Coronary artery (tissue), 2 donors: ENCODE results near the gene UPK3BL2.
"Not testable (repeated sequence)": the region's sequence is repeated elsewhere in the genome, so short reads cannot be mapped to it uniquely, and the experiment has no call there.

Experiments used
- DNase-seq: peaks from one replicate; pipeline ENCODE4 v3.0.0-alpha.2; 2017; ENCODE audit warnings: low spot score
- H3K27ac ChIP-seq, 2 donors: fragments of 200-600 bp; sonication (generic); one replicate each; pipeline ENCODE4 v1.5.1; 2016 to 2019
- H3K4me3 ChIP-seq: fragments of 200-600 bp; sonication (generic); 2 replicates; pipeline ENCODE4 v1.5.1; 2016; ENCODE audit warnings: mild to moderate bottlenecking, moderate library complexity

UPK3BL2 gene

DNA sequence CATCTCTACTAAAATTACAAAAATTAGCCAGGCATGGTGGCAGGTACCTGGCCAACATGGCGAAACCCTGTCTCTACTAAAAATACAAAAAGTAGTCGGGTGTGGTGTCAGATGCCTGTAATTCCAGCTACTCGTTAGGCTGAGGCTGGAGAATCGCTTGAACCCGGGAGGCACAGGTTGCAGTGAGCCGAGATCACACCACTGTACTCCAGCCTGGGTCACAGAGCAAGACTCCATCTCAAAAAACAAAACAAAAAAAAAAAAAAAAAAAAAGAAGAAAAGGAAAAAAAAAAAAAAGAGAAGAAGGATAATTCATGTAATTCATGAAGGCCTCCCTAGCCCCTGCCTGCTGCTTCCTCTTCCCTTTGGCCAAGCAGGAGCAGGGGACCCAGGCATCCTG lies 2.9 kb downstream of the UPK3BL2 start:
- DNase-seq, H3K4me3 ChIP-seq, H3K27ac ChIP-seq: not testable (repeated sequence)

DNA sequence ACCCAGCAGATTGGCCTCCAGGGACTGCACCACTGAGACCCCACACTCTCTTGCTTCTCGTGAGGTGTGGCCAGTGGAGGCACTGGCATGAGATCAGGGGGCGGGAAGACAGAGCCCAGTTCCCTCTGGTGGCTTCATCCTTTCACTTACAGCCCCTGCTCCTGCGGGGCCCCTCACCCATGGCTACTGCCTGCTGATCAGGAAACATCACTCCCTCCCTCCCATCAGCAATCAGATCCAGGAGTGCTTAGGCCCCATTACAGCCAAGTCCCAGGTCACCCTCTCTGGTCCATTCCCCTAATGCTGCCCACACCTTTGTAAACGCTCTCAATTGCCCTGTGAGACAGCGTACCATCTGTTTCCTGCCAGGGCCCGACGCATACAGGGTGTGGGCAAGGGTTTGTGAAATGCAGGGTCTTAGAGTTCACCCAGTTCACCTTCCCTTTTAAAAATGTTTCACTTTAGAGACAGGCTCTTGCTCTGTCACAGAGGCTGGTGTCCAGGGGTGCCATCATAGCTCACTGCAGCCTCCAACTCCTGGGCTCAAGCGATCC lies 8.4 kb downstream of the UPK3BL2 start:
- not testable (repeated sequence) for H3K4me3 ChIP-seq, H3K27ac ChIP-seq, DNase-seq

GRCh38 chr7:102532127-102532526 lies 11.4 kb downstream of the UPK3BL2 start:
- H3K27ac ChIP-seq, DNase-seq, H3K4me3 ChIP-seq: not testable (repeated sequence)

DNA sequence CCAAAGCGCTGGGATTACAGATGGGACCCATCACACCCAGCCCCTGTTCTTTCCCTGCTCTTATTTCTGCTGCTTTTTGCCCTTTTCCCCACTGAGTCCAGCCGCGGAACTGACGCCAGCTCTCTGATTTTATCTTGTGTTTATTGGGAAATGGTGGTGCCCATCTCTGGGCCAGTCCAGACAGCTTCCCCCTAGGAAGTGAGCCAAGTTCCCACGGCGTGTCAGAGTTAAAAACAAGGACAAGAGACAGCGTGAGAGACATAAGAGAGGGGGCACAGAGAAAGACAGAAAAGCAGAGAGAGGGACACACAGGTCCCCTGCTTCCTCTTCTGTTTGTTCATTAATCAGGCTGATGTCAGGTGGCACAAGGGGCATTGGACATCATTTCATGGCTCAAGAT lies 11.9 kb downstream of the UPK3BL2 start:
- not testable (repeated sequence) for DNase-seq, H3K27ac ChIP-seq, H3K4me3 ChIP-seq

GRCh38 chr7:102527822-102528793 lies 15.4 kb downstream of the UPK3BL2 start:
- not testable (repeated sequence) for H3K4me3 ChIP-seq, DNase-seq
- peak overlapping the region in 1 of 2 donors; percentile 22 for H3K27ac ChIP-seq

GRCh38 chr7:102527182-102527581 lies 16.3 kb downstream of the UPK3BL2 start:
- not testable (repeated sequence) for H3K4me3 ChIP-seq, DNase-seq, H3K27ac ChIP-seq

DNA sequence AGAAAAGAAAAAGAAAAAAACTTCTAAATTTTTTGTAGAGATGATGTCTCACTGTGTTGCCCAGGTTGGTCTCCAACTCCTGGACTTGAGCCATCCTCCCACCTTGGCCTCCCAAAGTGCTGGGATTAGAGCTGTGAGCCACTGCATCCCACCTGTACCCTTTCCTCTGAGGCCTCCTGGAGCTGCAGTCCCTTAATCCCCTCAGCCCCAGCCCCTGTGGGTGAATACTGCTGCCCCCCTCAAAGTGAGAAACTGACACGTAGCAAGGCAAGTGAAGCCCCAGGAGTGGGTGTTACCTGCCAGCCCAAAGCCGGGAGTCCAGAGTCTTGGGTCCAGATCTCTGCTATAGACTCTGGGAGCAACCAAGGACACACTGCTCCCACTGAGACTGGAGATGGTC lies 18.7 kb downstream of the UPK3BL2 start:
- H3K4me3 ChIP-seq, DNase-seq, H3K27ac ChIP-seq: not testable (repeated sequence)

DNA sequence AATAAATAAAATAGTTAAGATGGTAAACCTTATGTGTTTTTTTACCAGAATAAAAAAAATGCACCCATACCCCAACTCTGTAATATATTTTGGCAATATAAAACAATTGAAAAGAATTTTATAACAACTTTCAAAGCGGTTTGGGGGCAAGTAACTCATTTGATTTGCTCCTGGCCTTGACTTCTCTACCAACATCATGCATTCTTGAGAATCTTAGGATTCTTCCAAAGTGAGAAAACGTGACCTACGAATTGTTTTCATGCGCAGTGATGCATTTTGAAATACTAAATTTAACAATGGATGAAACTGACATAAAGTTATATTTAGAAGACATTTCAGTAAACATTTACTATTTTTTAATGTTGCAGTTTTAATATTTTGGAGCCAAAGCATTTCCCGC lies 22.7 kb downstream of the UPK3BL2 start:
- not testable (repeated sequence) for H3K4me3 ChIP-seq, H3K27ac ChIP-seq, DNase-seq

DNA sequence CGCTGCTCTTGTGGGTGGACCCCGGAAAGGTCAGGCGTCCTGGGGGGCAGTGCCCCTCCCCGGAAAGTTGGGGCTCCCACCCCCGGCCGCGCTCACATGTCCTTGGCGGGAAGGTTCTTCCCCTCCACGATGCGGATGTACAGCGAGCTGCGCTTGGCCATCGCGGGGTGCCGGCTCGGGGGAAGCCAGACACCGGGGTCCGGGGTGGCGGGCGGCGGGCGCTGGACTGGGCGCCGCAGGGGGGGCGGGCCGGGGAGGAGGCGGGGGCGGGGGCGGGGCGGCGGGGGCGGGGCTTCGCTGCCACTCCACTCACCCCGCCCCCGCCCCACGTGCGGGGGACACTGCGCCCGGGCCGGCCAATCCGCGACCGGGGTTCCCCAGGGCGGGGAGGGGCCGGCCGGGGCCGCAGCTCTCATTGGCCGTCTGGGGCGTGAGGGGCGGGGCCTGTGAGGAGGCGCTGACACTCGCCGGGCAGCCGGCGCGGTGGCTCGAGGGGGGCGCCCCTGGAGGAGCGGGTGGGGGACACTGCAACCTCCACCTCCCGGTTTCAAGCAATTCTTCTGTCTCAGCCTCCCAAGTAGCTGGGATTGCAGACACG lies 25.8 kb downstream of the UPK3BL2 start, which contains the start of gene RASA4B:
Gene RASA4B, minus strand, starts transcription at position 228 of the 598 bp plus-strand sequence. Its CDS starts 67 bp downstream, at position 161.
- not testable (repeated sequence) for H3K27ac ChIP-seq
- peak; percentile 24 for DNase-seq
- H3K4me3 ChIP-seq = peak within 1 kb of the TSS; percentile 59

- H3K4me3 ChIP-seq, DNase-seq, H3K27ac ChIP-seq: not testable (repeated sequence)
Measured at GRCh38 chr7:102516951-102517350, 26.5 kb downstream of the UPK3BL2 start.

DNA sequence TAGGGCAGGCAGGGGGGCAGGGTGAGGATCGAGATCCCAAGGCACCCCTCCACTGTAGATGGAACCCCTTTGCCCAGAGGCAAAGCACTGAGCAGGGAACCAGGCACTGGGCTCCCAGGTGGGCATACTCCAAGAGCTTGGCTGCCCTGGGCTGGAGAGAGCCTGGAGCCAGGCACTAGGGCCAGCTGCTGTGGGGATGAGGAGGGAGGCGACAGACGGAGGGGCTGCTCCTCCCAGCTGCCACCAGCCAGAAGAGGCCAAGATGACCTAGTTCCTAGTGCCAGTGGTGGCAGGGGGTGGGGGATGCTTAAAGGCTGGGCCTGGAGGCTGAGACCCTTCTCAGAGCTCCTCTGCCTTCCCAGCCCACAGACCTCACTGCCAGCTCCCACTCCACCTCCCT lies 27.6 kb downstream of the UPK3BL2 start:
- DNase-seq, H3K4me3 ChIP-seq, H3K27ac ChIP-seq: not testable (repeated sequence)

- H3K27ac ChIP-seq = peak overlapping the region in 1 of 2 donors; percentile 58
- DNase-seq, H3K4me3 ChIP-seq: not testable (repeated sequence)
Measured at GRCh38 chr7:102514881-102515721, 28.4 kb downstream of the UPK3BL2 start.

- H3K4me3 ChIP-seq = peak overlapping the region; percentile 64
- DNase-seq = peak; percentile 73
- peak overlapping the region; percentile 57 to 95 for H3K27ac ChIP-seq
Measured at GRCh38 chr7:102512642-102513221, 30.8 kb downstream of the UPK3BL2 start.

DNA sequence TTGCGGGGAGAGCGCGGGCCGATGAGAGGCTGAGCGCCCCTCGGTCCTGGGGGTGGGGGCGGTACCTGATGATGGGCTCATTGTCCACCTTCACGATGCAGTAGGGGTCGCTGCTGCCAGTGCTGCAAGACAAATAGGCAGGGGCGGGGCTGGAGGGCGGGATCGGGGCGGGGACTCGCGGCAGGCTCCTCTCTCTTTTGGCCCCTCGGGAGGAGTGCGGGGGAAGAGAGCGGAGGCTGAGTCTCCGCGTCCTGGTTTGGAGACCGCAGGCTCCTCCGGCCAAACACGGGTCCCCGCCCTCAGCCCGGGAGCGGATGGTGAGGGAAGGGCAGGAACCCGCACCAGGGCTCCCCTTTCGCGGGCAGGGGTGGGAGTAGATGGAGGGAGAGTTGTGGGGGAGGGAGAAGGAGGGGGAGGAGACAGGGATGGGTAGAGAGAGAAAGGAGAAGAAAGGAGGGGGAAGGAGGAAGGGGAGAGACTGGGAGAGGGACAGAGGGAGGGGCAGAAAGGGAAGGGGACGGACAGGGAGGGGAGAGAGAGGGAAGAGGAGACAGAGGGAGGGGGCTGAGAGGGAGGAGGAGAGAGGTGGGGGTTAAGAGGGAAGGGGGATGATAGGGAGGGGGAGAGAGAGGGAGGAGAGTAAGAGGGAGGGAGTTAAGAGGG lies 31.5 kb downstream of the UPK3BL2 start:
- not testable (repeated sequence) for DNase-seq, H3K4me3 ChIP-seq

GRCh38 chr7:102510575-102510974 lies 32.9 kb downstream of the UPK3BL2 start:
- not testable (repeated sequence) for DNase-seq, H3K27ac ChIP-seq, H3K4me3 ChIP-seq

More for the DNA sequence above, 31.5 kb downstream of the UPK3BL2 start:
- H3K27ac ChIP-seq = not testable (repeated sequence)

GRCh38 chr7:102507410-102508088 lies 35.9 kb downstream of the UPK3BL2 start:
- not testable (repeated sequence) for DNase-seq, H3K27ac ChIP-seq, H3K4me3 ChIP-seq
